Measurements from ENCODE around the gene ZDHHC11B.

Gene ZDHHC11B

GRCh38 chr5:660491-661030 lies 124.0 kb downstream of the ZDHHC11B start:
- DNase-seq (ENCODE audit: low read depth), result no peak

Data from activated T-cell treated with anti-CD3 and anti-CD28 coated beads for 24 hours (primary cell).